ENCODE results near the gene NAALADL2.
"Not testable (repeated sequence)": the region's sequence is repeated elsewhere in the genome, so short reads cannot be mapped to it uniquely, and the experiment has no call there.

The NAALADL2 gene

GRCh38 chr3:175818811-175819464 is 959.8 kb downstream of the NAALADL2 start:
- no peak for DNase-seq

GRCh38 chr3:175822766-175823491 is 963.8 kb downstream of the NAALADL2 start:
- DNase-seq = not testable (repeated sequence)

DNA sequence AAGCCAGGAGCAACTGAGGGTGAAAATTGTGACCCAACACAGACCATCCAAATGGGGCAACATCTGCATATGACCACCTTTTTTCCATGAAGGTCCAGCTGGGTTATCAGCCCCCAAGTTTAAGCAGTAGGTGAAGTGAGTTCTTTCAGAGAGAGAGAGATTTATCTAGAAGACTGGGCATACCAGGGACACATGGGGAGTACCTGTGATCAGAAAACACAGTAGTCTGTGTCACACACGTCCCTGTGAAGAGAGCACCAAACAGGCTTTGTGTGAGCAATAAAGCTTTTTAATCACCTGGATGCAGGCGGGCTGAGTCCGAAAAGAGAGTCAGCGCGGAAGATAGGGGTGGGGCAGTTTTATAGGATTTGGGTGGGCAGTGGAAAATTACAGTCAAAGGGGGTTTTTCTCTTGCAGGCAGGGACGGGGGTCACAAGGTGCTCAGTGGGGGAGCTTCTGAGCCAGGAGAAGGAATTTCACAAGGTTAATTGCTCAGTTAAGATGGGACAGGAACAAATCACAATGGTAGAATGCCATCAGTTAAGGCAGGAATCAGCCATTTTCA is 966.0 kb downstream of the NAALADL2 start:
- DNase-seq = not testable (repeated sequence)

DNA sequence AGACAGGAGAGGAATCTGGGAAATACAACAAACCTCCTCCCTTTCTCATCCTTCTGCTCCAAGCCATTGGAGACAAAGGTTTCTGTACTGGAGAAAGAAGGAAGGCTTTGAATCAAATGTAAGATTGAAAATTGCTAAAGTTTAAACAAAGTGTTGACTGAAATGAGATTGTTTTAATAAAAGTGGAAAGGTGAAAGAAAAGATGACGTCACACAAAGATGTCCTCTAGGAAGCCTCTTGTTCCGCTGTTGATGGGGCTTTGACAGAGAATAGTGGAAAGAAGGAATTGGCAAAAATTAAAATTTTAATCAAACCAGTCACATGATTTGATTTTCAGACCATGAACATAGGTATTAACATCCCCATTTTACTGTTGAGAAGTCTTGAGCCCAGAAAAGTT is 967.6 kb downstream of the NAALADL2 start:
- no peak for DNase-seq

GRCh38 chr3:175829809-175830208 is 970.7 kb downstream of the NAALADL2 start:
- not testable (repeated sequence) for DNase-seq

DNA sequence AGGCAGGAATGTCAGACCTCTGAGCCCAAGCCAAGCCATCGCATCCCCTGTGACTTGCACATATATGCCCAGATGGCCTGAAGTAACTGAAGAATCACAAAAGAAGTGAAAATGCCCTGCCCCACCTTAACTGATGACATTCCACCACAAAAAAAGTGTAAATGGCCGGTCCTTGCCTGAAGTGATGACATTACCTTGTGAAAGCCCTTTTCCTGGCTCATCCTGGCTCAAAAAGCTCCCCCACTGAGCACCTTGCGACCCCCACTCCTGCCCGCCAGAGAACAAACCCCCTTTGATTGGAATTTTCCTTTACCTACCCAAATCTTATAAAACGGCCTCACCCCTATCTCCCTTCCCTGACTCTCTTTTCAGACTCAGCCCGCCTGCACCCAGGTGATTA is 976.6 kb downstream of the NAALADL2 start:
- not testable (repeated sequence) for DNase-seq

GRCh38 chr3:175836617-175837016 is 977.5 kb downstream of the NAALADL2 start:
- DNase-seq = no peak

GRCh38 chr3:175837962-175838361 is 978.8 kb downstream of the NAALADL2 start:
- no peak for DNase-seq

GRCh38 chr3:175839366-175840005 is 980.4 kb downstream of the NAALADL2 start:
- DNase-seq = no peak

- no peak for DNase-seq
Measured at GRCh38 chr3:175851541-175851940, 992.4 kb downstream of the NAALADL2 start.

DNA sequence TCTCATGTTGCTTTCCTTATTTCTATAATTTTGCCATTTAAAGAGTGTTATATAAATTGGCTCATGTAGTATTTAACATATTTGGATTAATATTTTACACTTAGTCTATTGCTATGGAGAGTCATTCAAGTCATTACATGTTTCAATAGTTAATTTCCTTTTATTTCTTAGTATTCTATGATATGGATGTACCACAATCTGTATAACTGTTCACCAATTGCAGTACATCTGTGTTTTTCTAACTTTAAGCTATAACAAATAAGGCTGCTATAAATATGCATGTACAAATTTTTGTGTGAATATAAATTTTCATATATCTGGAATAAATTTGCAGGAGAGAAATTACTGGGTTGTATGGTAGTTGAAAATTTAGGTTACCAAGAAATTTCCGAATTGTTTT is 993.4 kb downstream of the NAALADL2 start:
- no peak for DNase-seq

DNA sequence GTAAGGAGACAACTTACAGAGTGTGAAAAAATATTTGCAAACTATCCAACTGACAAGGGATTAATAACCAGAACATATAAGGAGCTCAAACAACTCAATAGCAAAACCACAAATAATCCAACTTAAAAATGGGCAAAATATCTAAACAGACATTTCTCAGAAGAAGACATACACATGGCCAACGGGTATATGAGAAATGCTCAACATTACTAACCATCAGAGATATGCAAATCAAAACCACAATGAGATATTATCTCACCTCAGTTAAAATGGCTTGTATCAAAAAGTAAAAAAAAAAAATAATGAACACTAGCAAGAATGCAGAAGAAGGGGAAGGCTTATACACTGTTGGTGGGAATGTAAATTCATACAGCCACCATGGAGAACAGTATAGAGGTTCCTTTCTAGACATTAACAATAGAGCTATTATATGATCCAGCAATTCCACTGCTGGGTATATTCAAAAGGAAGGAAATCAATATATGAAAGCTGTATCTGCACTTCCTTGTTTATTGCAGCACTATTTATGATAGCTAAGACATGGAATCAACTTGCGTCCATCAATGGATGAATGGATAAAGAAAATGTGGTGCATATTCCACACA is 998.6 kb downstream of the NAALADL2 start:
- no peak for DNase-seq
